Uterus (tissue), 4 donors: ENCODE results near the gene NHEJ1. TPM values are rescaled to one million over a fixed set of nuclear protein-coding genes. Genes with fewer than 3 reads are reported as not detected.

Experiments
- DNase-seq, 2 donors: peaks; one replicate each; pipeline ENCODE4 v3.0.0-alpha.2; 2019 to 2020
- H3K27ac ChIP-seq, 2 donors: fragments of 200-600 bp; sonication (generic); 1 replicate in 1 of 2; 2 replicates in 1 of 2; pipeline ENCODE4 v1.5.1; 2016 to 2018
- H3K27me3 ChIP-seq, 2 donors: fragments of 200-600 bp; sonication (generic); one replicate each; pipeline ENCODE4 v1.5.1; 2018 to 2019; ENCODE audit warnings: control low read depth in 1 of 2
- H3K36me3 ChIP-seq, 2 donors: fragments of 200-600 bp; sonication (generic); one replicate each; pipeline ENCODE4 v1.5.1; 2019; ENCODE audit warnings: control low read depth in 1 of 2
- H3K4me1 ChIP-seq, 2 donors: fragments of 200-600 bp; sonication (generic); one replicate each; pipeline ENCODE4 v1.5.1; 2018 to 2019; ENCODE audit warnings: control low read depth in 1 of 2
- H3K4me3 ChIP-seq, 2 donors: fragments of 200-600 bp; sonication (generic); 1 replicate in 1 of 2; 2 replicates in 1 of 2; pipeline ENCODE4 v1.5.1; 2018 to 2019; ENCODE audit warnings: mild to moderate bottlenecking in 1 of 2
- H3K9me3 ChIP-seq, 2 donors: fragments of 200-600 bp; sonication (generic); one replicate each; pipeline ENCODE4 v1.5.1; 2019; ENCODE audit warnings: control low read depth in 1 of 2
- CTCF ChIP-seq, 4 experiments: fragments of 200-600 bp in 2 of 4; fragments of 450-650 bp in 2 of 4; sonication (generic) in 2 of 4; IDR thresholded peaks; one replicate each; pipeline ENCODE4 v1.5.1; 2016 to 2019; ENCODE audit warnings: antibody characterized with exemption in 4 of 4, mild to moderate bottlenecking in 2 of 4, moderate library complexity in 1 of 4
- POLR2A ChIP-seq, 2 donors: fragments of 450-650 bp; IDR thresholded peaks; one replicate each; pipeline ENCODE4 v1.6.1; 2016; ENCODE audit warnings: antibody characterized with exemption in 2 of 2, mild to moderate bottlenecking in 1 of 2, moderate library complexity in 1 of 2
- intact Hi-C: fragments of 100-400 bp; cut with DNase I; formaldehyde crosslinking; loops from one replicate; pipeline ENCODE4 v1.15.1; 2023; ENCODE audit warnings: low total_unique reads
- total RNA-seq, 4 donors: library from RNA; depleted of rRNA in 3 of 4; stranded (reverse); fragments of >200 nt in 3 of 4; gene quantifications; one replicate each; pipeline versions ENCODE4 v1.1.0 to v1.2.4, GENCODE V29; 2014 to 2023
- donor health status: DM: yes; HTN: yes; CAD: no.

NHEJ1 gene
- total RNA-seq, 4 donors from 2014 or later, result 15.0 to 162 (median 18.1) TPM

- no peaks in the 10 kb centered on the region for H3K4me1 ChIP-seq
- no peak for DNase-seq
- intact Hi-C loops, result no loop called here
- no peak overlapping the region for H3K4me3 ChIP-seq
- no peaks in the 10 kb centered on the region for H3K27me3 ChIP-seq
- H3K9me3 ChIP-seq, result no peaks in the 10 kb centered on the region
- no peaks in the 10 kb centered on the region for H3K36me3 ChIP-seq
- TF ChIP-seq POLR2A (IDR thresholded peaks at IDR 0.05), result no peak
- no peak for TF ChIP-seq CTCF (IDR thresholded peaks at IDR 0.05)
- no peak overlapping the region for H3K27ac ChIP-seq
Observed at GRCh38 chr2:219142329-219142728, 18.3 kb downstream of the NHEJ1 start.

- DNase-seq, result no peak
- TF ChIP-seq CTCF (IDR thresholded peaks at IDR 0.05) (no peak), POLR2A (IDR thresholded peaks at IDR 0.05) (no peak)
- Histone ChIP-seq H3K27ac (no peak overlapping the region), H3K4me3 (no peak overlapping the region), H3K4me1 (no peaks in the 10 kb centered on the region), H3K27me3 (no peaks in the 10 kb centered on the region), H3K36me3 (no peaks in the 10 kb centered on the region), H3K9me3 (no peaks in the 10 kb centered on the region)
- intact Hi-C loops, result no loop called here
Observed at GRCh38 chr2:219140722-219141121, 19.9 kb downstream of the NHEJ1 start.

GRCh38 chr2:219133976-219134375 is 26.6 kb downstream of the NHEJ1 start:
- intact Hi-C loops, result no loop called here
- Histone ChIP-seq H3K4me1 (no peaks in the 10 kb centered on the region), H3K27ac (no peak overlapping the region), H3K36me3 (no peaks in the 10 kb centered on the region), H3K9me3 (no peaks in the 10 kb centered on the region), H3K4me3 (no peak overlapping the region), H3K27me3 (no peaks in the 10 kb centered on the region)
- no peak for DNase-seq
- no peak for TF ChIP-seq CTCF (IDR thresholded peaks at IDR 0.05)
- TF ChIP-seq POLR2A (IDR thresholded peaks at IDR 0.05), result no peak

GRCh38 chr2:219131744-219132143 is 28.9 kb downstream of the NHEJ1 start:
- Histone ChIP-seq H3K27me3 (no peaks in the 10 kb centered on the region), H3K4me3 (no peak overlapping the region), H3K4me1 (no peaks in the 10 kb centered on the region), H3K9me3 (no peaks in the 10 kb centered on the region), H3K36me3 (no peaks in the 10 kb centered on the region), H3K27ac (no peak overlapping the region)
- no peak for TF ChIP-seq POLR2A (IDR thresholded peaks at IDR 0.05)
- TF ChIP-seq CTCF (IDR thresholded peaks at IDR 0.05), result no peak
- DNase-seq, result no peak
- intact Hi-C loops, result no loop called here

GRCh38 chr2:219131327-219131726 is 29.3 kb downstream of the NHEJ1 start:
- DNase-seq, result no peak

More at GRCh38 chr2:219131327-219131726, 29.3 kb downstream of the NHEJ1 start:
- H3K4me1 ChIP-seq, result no peaks in the 10 kb centered on the region
- no peaks in the 10 kb centered on the region for H3K27me3 ChIP-seq
- no peaks in the 10 kb centered on the region for H3K9me3 ChIP-seq
- no peaks in the 10 kb centered on the region for H3K36me3 ChIP-seq
- H3K27ac ChIP-seq, result no peak overlapping the region
- no peak overlapping the region for H3K4me3 ChIP-seq
- TF ChIP-seq CTCF (IDR thresholded peaks at IDR 0.05), result no peak
- TF ChIP-seq POLR2A (IDR thresholded peaks at IDR 0.05), result no peak
- intact Hi-C loops, result no loop called here
